Lung (tissue), 12 donors: ENCODE measurements around the gene FOXO3. TPM values are rescaled to one million over a fixed set of nuclear protein-coding genes. Genes with fewer than 3 reads are reported as not detected.

ENCODE experiments used
- ATAC-seq: fragments of 200-7000 bp; cut with Tn5 transposase; one replicate; pipeline ENCODE4 v1.9.1; 2020; ENCODE audit warnings: moderate number of reproducible peaks; ENCODE audit not compliant: insufficient read depth, low FRiP score
- DNase-seq, 3 donors: peaks; one replicate each; pipeline ENCODE4 v3.0.0-alpha.2; 2013 to 2017
- H3K27ac ChIP-seq, 2 donors: one replicate each; pipeline ENCODE4 v1.5.1; 2013; ENCODE audit warnings: mild to moderate bottlenecking in 2 of 2, moderate library complexity in 2 of 2, control low read depth in 1 of 2, inconsistent platforms in 1 of 2, low read depth in 1 of 2, low read length in 1 of 2
- H3K27me3 ChIP-seq, 3 donors: one replicate each; pipeline ENCODE4 v1.5.1; 2013; ENCODE audit warnings: low read length in 2 of 3; ENCODE audit not compliant: control insufficient read depth in 3 of 3, insufficient read depth in 3 of 3
- H3K36me3 ChIP-seq, 4 donors: one replicate each; pipeline ENCODE4 v1.5.1; 2013; ENCODE audit warnings: low read length in 4 of 4, mild to moderate bottlenecking in 1 of 4, moderate library complexity in 1 of 4; ENCODE audit not compliant: control insufficient read depth in 4 of 4, insufficient read depth in 4 of 4
- H3K4me1 ChIP-seq, 5 donors: one replicate each; pipeline ENCODE4 v1.5.1; 2013; ENCODE audit warnings: low read length in 5 of 5, mild to moderate bottlenecking in 2 of 5, moderate library complexity in 1 of 5; ENCODE audit not compliant: control insufficient read depth in 5 of 5, insufficient read depth in 5 of 5
- H3K4me3 ChIP-seq: one replicate; pipeline ENCODE4 v1.5.1; 2013; ENCODE audit warnings: mild to moderate bottlenecking, control low read depth, moderate library complexity
- H3K9ac ChIP-seq, 2 donors: one replicate each; pipeline ENCODE4 v1.5.1; 2013; ENCODE audit warnings: low read length in 2 of 2, control low read depth in 1 of 2; ENCODE audit not compliant: insufficient read depth in 1 of 2
- H3K9me3 ChIP-seq, 4 donors: one replicate each; pipeline ENCODE4 v1.5.1; 2013; ENCODE audit warnings: low read length in 3 of 4, mild to moderate bottlenecking in 1 of 4, moderate library complexity in 1 of 4; ENCODE audit not compliant: control insufficient read depth in 4 of 4, insufficient read depth in 3 of 4
- CTCF ChIP-seq: IDR thresholded peaks from 2 replicates; pipeline ENCODE4 v1.5.1; 2012; ENCODE audit warnings: mild to moderate bottlenecking; ENCODE audit errors: control extremely low read depth, extremely low read depth
- WGBS, 2 donors: extraction: QIAGEN DNeasy Blood & Tissue Kit; methylation state at CpG; one replicate each; pipeline ENCODE4 v1.1.7; 2013; 5-methylcytosine and 5-hydroxymethylcytosine counted together
- polyA plus RNA-seq, 2 donors: library from polyadenylated mRNA; stranded (reverse); fragments of 200-250 nt; gene quantifications; one replicate each; pipeline ENCODE4 v1.2.1, GENCODE V29; 2013
- total RNA-seq, 2 donors: library from RNA; depleted of rRNA in 1 of 2; stranded (reverse); fragments of >200 nt in 1 of 2; gene quantifications; one replicate each; pipeline ENCODE4 v1.2.1, GENCODE V29; 2014 to 2021
- donor health status: control.
- donor health status: control.
- donor health status: Bipolar disorder and iron deficiency.
- donor health status: healthy.
- donor health status: DM: yes; HTN: yes; CAD: no.

FOXO3 gene
- total and polyA plus RNA-seq, 4 donors: 12.1 to 101 (median 40.0) TPM

- Histone ChIP-seq H3K9me3 (no peaks in the 10 kb centered on the region), H3K27me3 (no peaks in the 10 kb centered on the region), H3K4me3 (no peak overlapping the region), H3K36me3 (peaks cover 0 to 4% (median 3%) of the 10 kb centered on the region in 4 donors), H3K27ac (peak overlapping the region in 1 of 2 donors; percentile 70), H3K9ac (peak overlapping the region in 1 of 2 donors; percentile 60), H3K4me1 (peaks cover 11 to 77% (median 52%) of the 10 kb centered on the region in 5 donors)
- no peak for DNase-seq
- TF ChIP-seq CTCF: no peak
- 95 to 97% methylated on average over 4 of the region's 4 CpGs for WGBS, 2 donors
- no peak for ATAC-seq
Measured at GRCh38 chr6:108578166-108578565, 17.4 kb downstream of the FOXO3 start.

- ATAC-seq (no peak), DNase-seq (peak; percentile 69 to 94 (median 94))
- H3K9ac ChIP-seq: peak overlapping the region in 1 of 2 donors; percentile 60
- H3K9me3 ChIP-seq: no peaks in the 10 kb centered on the region
- peaks cover 11 to 83% (median 57%) of the 10 kb centered on the region in 5 donors for H3K4me1 ChIP-seq
- peak overlapping the region; percentile 59 to 70 for H3K27ac ChIP-seq
- peaks cover 0 to 4% (median 3%) of the 10 kb centered on the region in 4 donors for H3K36me3 ChIP-seq
- H3K27me3 ChIP-seq: no peaks in the 10 kb centered on the region
- WGBS, 2 donors: 79 to 83% methylated on average over 9 of the region's 9 CpGs
- H3K4me3 ChIP-seq: no peak overlapping the region
- TF ChIP-seq CTCF: no peak
Measured at GRCh38 chr6:108578595-108579327, 18.0 kb downstream of the FOXO3 start.

GRCh38 chr6:108579328-108579721 is 18.6 kb downstream of the FOXO3 start:
- no peaks in the 10 kb centered on the region for H3K9me3 ChIP-seq
- no peak for ATAC-seq
- no peak for DNase-seq
- peak overlapping the region; percentile 59 to 70 for H3K27ac ChIP-seq
- WGBS, 2 donors: 85 to 86% methylated on average over 2 of the region's 2 CpGs
- no peak overlapping the region for H3K4me3 ChIP-seq
- H3K36me3 ChIP-seq: peaks cover 0 to 4% (median 3%) of the 10 kb centered on the region in 4 donors
- TF ChIP-seq CTCF: no peak
- H3K4me1 ChIP-seq: peaks cover 11 to 84% (median 62%) of the 10 kb centered on the region in 5 donors
- no peaks in the 10 kb centered on the region for H3K27me3 ChIP-seq
- H3K9ac ChIP-seq: peak overlapping the region in 1 of 2 donors; percentile 30
